Measurements from ENCODE around the gene ERVK3-1.
"Not testable (repeated sequence)": the region's sequence is repeated elsewhere in the genome, so short reads cannot be mapped to it uniquely, and the experiment has no call there.

Gene ERVK3-1

DNA sequence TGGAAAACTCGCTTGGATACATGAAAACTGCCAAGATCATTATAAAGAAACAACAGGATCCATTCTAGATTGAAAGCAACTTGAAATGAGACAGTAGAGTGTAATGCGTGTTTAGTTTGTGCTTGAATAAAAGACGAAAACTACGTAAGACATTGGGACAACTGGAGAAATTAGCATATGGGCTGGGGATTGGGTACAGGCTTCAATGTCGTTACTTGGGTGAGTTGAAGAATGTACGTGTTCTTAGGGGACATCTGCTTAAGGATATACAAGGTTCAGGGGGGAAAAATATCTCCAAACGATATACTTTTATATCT, 471 bp upstream of the ERVK3-1 start:
- DNase-seq (ENCODE audit: low read depth, low spot score) = no peak

DNA sequence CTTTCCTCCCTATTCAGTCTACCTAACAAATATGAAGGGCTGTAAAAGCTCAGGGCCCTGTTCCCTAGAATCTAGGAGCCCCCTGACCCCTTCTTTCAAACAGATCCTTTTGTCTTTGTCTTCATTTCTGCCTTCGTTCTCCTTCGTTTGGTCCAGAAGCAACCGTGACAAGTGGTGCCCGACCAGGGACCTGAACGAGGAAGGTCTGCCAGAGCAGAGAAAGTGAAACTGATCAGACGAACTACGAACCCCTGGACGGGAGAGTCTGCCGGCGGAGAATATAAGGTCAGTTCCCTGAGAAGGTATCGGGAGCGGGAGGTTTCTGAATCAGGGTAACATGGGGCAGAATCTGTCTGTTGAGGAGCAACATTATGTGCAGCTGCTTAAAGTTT, 751 bp downstream of the ERVK3-1 start:
- no peak for DNase-seq (ENCODE audit: low read depth, low spot score)

DNA sequence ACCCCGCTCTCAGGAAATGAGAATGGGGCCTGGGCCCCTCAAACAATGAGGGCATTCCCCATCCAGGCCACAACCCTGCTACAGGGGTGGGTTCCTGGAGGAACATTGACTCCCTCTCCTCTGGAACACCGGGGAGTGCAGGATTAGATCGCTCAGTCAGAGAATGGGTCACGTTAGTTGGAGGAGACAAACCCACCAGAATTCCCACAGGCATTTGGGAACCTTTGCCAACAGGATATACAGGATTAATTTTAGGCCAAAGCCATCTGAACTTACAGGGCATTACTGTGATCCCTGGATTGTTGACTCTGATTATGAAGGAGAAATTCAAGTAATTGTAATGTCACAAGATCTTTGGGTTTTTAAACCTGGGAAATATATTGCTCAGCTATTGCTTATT, 2.6 kb downstream of the ERVK3-1 start:
- no peak for DNase-seq (ENCODE audit: low read depth, low spot score)

DNA sequence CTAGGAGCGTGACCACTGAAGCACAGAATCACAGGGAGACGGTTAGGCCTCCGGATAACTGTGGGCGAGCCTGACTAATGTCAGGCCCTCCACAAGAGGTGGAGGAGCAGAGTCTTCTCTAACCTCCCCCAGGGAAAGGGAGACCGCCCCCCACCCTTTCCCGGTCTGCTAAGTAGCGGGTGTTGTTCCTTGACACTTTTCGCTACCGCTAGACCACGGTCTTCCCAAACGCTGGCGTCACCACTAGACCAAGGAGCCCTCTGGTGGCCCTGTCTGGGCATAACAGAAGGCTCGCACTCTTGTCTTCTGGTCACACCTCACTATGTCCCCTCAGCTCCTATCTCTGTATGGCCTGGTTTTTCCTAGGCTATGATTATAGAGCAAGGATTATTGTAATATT, 5.5 kb downstream of the ERVK3-1 start:
- not testable (repeated sequence) for DNase-seq (ENCODE audit: low read depth, low spot score)

DNA sequence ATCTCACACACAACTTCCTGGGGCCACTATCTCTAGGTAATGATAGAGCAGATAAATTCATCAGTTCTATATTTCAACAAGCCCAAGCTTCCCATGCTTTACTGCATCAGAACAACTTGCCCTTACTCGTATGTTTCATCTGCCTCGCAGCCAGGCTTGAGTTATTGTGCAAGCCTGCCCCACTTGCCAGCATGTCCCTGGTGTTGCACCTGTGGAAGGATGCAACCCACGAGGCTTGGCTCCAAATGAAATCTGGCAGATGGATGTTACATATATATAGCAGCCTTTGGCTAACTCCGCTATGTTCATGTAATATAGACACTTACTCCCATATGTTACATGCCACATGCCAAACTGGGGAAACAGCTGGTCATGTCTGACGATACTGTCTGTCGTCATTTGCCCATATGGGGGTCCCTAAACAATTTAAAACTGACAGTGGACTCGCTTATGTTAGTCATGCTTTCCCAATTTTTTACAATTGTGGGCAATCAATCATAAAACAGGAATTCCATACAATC, 6.2 kb downstream of the ERVK3-1 start:
- DNase-seq (ENCODE audit: low read depth, low spot score) = no peak

DNA sequence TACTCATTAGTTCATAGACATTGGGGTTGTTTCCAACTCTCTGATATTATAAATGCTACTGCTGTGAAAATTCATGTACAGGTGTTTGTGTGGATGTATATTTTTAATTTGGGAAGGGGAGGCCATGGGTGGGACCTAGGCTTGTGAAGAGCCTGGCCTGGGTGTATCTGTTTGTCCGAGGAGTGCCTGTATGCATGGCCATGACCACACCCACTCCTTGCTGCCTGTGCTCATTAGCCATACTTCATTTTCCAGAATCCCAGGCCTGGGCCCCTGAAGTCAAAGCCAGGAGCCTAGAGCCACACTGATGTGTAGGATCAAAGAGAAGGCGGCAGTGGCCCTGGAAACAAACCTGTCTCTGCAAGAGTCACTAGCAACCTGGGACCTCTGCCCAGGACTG, 10.4 kb downstream of the ERVK3-1 start:
- no peak for DNase-seq (ENCODE audit: low read depth, low spot score)

DNA sequence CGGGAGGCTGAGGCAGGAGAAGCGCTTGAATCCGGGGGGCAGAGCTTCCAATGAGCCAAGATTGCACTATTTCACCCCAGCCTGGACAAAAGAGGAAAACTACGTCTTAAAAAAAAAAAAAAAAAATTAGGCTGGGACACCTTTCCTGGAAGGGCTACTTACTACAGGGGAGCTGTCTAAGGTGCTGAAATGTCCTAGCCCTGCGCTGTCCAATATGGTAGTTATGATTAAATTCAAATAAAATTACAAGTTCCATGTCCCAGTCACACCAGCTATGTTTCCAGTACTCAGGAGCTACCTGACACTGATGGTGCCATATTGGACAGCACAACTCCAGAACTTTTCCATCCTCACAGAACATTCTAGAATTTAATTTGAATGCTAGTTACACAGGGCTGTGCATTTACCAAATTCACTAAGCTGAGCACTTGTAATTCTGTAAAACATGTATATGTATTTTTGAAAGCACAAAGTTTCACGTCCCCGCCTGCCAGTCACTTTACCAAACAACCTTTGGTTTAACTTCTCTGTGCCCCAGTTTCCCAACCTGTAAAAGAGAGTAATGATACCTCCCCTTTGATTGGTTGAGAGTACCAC, 12.4 kb downstream of the ERVK3-1 start:
- no peak for DNase-seq (ENCODE audit: low read depth, low spot score)

DNA sequence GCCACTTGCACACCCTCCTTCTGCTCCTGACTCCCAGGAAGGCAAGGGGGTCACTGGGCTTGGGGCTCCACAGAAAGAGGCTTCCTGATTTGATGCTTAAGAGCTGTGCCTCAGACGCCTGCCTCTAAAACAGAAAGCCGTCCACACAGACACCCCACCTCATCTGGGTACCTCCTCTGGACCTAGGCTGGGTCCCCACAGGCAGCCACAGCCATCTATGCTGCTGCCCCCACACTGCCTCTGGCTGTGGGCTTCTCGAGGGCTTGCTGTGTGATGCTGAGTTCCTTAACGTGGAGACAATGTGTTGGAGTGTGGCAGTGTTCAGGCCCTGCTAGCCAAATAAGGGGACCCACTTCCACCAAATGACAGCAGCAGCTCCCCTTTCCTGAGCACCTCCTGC, 13.1 kb downstream of the ERVK3-1 start:
- DNase-seq (ENCODE audit: low read depth, low spot score) = no peak

DNA sequence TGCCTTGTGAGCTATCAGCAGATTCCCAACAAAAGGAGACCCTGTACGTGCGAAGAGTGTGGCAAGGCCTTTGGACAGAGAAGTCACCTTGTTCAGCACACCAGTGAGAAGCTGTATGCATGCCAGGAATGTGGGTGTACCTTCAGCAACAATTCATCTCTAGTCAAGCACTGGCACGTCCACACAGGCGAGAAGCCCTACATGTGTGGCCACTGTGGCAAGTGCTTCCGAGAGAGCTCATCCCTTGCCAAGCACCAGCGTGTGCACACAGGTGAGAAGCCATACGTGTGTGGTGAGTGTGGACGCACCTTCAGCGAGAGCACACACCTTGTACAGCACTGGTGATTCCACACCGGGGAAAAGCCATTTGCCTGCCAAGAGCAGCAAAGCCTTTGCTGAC, 14.1 kb downstream of the ERVK3-1 start:
- no peak for DNase-seq (ENCODE audit: low read depth, low spot score)

DNA sequence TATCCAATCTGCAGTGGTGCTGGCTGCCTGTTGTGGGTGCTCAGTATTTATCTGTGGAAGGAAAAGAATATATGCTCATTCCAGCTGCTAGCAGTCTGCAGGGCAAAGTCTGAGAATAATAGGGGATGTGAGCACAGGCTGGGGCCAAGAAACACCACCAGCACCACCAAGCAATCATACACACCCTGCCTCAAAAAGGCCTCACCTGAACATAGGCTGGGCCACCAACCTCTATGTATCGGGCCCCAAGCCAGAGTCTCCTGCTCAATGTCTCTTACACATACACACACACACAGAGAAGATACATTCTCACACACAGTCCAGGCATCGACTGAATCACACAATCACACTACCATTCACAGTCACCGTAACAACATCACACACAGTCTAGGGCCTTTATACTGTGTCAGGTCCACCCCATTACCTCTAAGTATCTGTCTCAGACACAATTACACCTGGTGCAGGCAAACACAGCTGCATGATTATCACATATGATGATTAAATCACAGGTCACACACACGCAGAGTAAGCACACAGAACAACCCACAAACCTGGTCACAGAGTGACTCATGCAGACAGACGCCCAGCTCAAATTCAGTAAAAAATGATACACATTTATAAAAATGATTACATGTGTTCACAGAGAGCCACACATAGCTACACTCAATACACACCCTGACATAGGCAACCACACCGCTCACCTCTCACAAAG, 20.3 kb downstream of the ERVK3-1 start:
- no peak for DNase-seq (ENCODE audit: low read depth, low spot score)

DNA sequence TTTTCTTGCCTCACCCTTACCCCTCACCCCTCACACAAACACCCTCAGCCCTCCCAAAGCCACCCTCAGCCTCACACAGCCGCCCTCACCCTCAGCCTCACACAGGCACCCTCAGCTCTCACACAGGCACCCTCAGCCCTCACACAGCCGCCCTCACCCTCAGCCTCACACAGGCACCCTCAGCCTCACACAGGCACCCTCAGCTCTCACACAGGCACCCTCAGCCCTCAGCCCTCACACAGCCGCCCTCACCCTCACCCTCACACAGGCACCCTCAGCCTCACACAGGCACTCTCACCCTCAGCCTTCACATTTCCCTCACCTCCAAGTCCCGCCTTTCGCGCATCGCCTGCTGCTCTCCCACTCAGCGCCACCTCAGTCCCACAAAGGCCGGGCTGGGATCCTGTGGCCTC, 21.3 kb downstream of the ERVK3-1 start:
- DNase-seq (ENCODE audit: low read depth, low spot score) = no peak

DNA sequence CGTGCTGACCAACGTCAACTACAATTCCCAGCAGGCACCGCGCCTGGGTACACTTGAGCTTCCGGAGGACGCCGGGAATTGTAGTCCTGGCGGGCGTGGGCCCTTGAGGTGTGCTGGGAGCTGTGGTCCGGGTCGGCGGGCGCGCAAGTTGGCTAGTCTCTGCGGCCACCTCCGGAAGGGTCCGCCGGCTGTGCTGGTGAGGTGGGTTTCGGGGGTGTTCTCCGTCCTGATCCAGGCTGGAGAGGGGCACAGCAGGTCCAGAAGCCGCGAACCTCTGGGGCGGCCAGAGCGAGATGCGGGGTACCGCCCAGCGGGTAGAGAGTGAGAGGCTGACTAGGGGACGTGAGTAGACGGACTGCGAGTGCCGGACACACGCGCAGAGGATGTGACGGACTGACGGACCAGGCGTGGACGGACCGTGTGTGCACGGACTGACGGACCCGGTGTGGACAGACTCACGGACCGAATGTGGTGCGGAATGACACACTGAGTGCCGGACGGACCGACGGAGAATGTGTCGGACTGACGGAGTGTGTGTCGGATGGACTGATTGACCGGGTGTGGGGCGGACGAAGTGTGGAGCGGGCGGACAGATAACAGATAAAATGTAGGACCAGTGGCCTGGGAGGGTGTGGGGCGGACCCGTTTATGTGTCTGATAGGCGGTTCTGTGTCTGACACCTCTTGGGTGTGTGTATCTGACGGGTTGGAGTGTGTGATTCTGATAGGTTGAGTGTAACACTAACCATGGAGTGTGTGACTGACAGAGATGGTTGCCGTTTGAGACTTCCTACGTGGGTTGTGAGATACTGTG, 21.9 kb downstream of the ERVK3-1 start, which contains the start of gene ZSCAN22:
Gene ZSCAN22 (plus strand): TSS at position 81 of the 813 bp plus-strand sequence. CDS start 7,809 bp downstream, outside the sequence.
- peak; percentile 88 for DNase-seq (ENCODE audit: low read depth, low spot score)

DNA sequence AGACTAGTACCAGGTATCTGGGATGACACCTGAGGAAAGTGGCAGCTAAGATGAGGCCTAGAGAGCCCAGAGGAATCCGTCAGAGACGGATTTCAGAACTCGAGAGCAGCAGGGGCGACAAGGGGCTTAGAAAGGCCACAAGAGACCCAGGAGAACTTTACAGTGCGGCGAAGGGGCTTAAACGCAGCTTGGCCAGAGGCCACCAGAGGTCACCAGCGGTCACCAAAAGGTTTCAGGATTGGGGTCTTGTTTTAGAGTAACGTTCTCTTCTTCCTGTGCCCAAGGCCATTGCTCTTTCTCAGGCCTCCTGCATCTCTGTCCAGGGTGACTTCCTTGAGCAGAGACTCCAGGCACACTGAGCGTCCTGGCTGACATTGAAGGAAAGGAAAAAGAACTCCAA, 23.8 kb downstream of the ERVK3-1 start:
- no peak for DNase-seq (ENCODE audit: low read depth, low spot score)

DNA sequence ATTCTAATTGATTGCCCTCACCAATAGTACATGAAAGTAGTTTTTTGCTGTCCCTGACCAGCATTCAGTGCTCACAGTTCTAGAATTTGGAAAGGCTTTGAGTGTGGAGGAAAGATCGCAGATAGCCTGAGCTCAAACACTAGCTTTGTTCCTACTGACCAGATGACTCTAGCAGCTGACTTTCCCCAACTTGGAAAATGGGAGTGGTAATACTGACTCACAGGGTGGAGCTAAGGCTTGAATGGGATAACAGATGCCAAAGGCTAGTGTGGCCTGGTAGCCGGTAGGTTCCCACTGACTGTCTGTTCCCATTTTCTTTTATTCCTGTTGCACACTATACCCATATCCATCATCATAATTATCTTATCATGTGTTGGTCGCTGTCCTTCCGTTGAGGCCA, 25.3 kb downstream of the ERVK3-1 start:
- no peak for DNase-seq (ENCODE audit: low read depth, low spot score)

DNA sequence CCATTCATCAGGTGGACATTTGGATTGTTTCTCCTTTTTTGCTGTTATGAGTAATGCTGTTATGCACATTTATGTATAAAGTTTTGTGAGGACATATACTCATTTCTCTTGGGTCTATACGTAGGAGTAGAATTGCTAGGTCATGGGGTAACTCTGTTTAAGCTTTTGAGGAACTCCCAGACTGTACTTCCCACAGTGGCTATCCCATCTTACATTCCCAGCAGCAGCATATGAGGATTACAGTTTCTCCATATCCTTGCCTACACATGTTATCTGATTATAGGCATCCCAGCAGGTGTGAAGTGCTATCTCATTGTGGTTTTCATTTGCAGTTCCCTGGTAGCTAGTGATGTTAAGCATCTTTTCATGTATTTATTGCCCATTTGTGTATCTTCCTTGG, 27.5 kb downstream of the ERVK3-1 start:
- no peak for DNase-seq (ENCODE audit: low read depth, low spot score)

DNA sequence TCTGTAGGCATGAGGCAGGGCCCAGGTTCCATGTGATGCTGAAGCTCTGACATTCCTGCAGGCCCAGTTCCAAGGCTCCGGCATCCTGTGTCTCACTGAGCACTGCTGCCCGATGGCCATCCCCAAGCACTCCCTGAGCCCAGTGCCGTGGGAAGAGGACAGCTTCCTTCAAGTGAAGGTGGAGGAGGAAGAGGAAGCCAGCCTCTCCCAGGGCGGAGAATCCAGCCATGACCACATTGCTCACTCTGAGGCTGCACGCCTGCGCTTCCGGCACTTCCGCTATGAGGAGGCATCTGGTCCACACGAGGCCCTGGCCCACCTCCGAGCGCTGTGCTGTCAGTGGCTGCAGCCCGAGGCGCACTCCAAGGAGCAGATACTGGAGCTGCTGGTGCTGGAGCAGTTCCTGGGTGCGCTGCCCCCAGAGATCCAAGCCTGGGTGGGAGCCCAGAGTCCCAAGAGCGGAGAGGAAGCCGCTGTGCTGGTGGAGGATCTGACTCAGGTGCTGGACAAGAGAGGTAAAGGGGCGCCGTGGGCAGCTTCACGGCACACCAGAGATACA, 29.6 kb downstream of the ERVK3-1 start:
- DNase-seq (ENCODE audit: low read depth, low spot score) = no peak

DNA sequence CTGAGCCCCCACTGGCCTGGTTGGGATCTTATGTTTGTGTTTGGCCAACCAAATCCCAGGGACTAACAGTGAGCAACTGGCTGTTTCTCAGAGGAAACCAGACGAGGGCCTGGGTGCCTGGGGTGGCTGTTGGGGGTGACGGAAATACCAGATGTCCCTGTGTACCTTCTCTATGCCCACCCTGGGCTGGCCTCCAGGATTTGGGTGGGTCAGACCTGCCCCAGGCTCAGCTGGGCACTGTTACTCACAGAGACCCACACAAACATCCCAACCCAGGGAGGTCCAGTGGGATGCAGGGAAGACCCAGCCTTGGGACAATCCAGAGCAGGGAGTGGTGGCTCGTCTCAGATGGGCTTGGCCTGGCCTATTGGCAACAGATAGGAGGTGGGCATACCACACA, 30.5 kb downstream of the ERVK3-1 start:
- no peak for DNase-seq (ENCODE audit: low read depth, low spot score)

DNA sequence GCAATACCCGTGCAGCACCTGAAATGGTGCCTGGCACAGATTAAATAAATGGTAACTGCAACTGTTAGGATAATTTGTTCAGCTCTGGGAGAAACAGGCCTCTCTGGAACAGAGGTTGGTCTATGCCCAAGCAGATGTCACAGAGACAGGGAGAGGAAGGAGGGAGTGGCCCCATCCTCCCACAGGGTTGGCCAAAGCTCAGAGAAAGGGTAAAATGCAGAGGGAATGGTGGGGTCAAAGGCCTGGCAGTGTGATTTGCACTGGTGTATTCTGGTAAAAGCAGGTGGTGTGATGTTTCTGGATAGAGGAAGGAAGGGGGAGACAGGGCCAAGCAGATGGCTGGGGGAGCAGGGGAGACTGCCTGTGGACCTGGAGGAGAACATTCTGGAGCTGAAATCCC, 31.0 kb downstream of the ERVK3-1 start:
- no peak for DNase-seq (ENCODE audit: low read depth, low spot score)

DNA sequence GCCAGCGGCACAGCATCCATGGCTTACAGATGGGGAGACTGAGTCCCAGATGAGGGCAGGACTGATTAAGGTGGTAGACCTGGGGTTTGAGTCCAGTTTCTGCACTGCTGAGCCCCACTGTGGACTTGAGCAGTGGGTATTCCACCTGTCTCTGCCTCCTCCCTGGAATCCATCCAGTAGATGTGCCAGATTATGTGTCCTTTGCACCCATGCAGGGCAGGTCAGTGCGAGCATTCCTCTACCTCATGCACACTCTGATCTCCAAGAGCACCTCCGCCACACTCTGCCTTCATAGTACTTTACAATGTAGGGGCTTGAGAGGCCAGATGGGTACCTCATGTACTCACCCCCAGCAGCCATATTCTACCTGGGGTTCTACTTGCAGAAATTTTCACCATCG, 31.6 kb downstream of the ERVK3-1 start:
- no peak for DNase-seq (ENCODE audit: low read depth, low spot score)

DNA sequence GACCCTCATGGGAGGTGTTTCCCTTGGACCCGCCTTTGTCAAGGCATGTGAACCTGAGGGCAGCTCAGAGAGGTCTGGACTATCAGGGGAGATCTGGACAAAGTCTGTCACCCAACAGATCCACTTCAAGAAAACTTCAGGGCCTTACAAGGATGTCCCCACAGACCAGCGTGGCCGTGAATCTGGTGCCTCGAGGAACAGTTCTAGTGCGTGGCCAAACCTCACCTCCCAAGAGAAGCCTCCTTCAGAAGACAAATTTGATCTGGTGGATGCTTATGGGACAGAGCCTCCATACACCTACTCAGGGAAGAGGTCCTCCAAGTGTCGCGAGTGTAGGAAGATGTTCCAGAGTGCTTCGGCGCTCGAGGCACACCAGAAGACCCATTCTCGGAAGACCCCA, 33.2 kb downstream of the ERVK3-1 start:
- no peak for DNase-seq (ENCODE audit: low read depth, low spot score)

DNA sequence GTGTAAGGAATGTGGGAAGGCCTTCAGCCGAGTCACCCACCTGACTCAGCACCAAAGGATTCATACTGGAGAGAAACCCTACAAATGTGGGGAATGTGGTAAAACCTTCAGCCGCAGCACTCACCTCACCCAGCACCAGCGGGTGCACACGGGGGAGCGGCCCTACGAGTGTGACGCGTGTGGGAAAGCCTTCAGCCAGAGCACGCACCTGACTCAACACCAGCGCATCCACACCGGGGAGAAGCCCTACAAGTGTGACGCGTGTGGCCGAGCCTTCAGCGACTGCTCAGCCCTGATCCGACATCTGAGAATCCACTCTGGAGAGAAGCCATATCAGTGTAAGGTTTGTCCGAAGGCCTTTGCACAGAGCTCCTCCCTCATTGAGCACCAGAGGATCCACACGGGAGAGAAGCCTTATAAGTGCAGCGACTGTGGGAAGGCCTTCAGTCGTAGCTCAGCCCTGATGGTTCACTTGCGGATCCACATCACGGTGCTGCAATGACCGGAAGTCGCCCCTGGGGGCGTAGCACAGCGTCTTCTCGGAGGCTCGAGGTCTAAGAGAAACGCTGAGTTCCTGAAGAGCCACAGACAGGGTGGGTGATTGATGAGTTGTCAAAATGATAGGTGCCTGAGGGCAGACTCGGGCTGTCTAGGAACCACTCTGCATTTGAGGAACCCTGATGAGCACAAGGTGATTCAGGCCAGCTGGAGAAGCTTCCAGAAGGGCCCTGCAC, 33.8 kb downstream of the ERVK3-1 start:
- DNase-seq (ENCODE audit: low read depth, low spot score) = no peak

DNA sequence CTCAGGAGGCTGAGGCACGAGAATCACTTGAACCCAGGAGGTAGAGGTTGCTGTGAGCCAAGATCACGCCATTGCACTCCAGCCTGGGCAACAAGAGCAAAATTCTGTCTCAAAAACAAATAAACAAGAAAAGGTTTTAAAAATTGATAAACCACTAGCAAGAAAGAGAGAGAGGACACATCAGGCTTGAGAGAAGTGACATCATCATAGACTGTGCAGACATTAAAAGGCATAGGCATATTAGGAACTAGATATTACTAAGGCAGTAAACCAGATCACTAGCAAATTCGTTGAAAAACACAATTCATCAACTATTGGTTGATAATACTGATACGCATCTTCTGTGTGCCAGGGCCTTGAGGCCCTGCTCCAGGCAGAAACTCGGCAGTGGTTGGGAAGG, 40.4 kb downstream of the ERVK3-1 start:
- no peak for DNase-seq (ENCODE audit: low read depth, low spot score)
